Neural progenitor cell (in vitro differentiated cells): ENCODE measurements around the gene GDF15. TPM values are rescaled to one million over a fixed set of nuclear protein-coding genes. Genes with fewer than 3 reads are reported as not detected.

Source experiments
- DNase-seq: peaks from one replicate; pipeline ENCODE4 v3.0.0-alpha.2; 2016; ENCODE audit warnings: low spot score
- H2AFZ ChIP-seq: fragments of 200-600 bp; sonication (generic); replicated peaks from 2 replicates; pipeline ENCODE4 v1.6.1; 2016; ENCODE audit warnings: antibody characterized with exemption
- H3F3A ChIP-seq: fragments of 200-600 bp; sonication (generic); 2 replicates; pipeline ENCODE4 v1.6.1; 2016; ENCODE audit warnings: antibody characterized with exemption, low read depth
- H3K27ac ChIP-seq: fragments of 200-600 bp; sonication (generic); 2 replicates; pipeline ENCODE4 v1.5.1; 2016; ENCODE audit warnings: mild to moderate bottlenecking
- H3K27me3 ChIP-seq: fragments of 200-600 bp; sonication (generic); 2 replicates; pipeline ENCODE4 v1.6.1; 2016; ENCODE audit warnings: mild to moderate bottlenecking, moderate library complexity
- H3K36me3 ChIP-seq: fragments of 200-600 bp; sonication (generic); 2 replicates; pipeline ENCODE4 v1.5.1; 2016
- H3K4me1 ChIP-seq: fragments of 200-600 bp; sonication (generic); 2 replicates; pipeline ENCODE4 v1.6.1; 2016; ENCODE audit warnings: mixed run types
- H3K4me2 ChIP-seq: fragments of 200-600 bp; sonication (generic); 2 replicates; pipeline ENCODE4 v1.6.1; 2016
- H3K4me3 ChIP-seq: fragments of 200-600 bp; sonication (generic); 2 replicates; pipeline ENCODE4 v1.5.1; 2016
- H3K79me2 ChIP-seq: fragments of 200-600 bp; sonication (generic); 2 replicates; pipeline ENCODE4 v1.6.1; 2016; ENCODE audit warnings: low read depth
- H3K9ac ChIP-seq: fragments of 200-600 bp; sonication (generic); 2 replicates; pipeline ENCODE4 v1.6.1; 2016
- H3K9me3 ChIP-seq: fragments of 200-600 bp; sonication (generic); 2 replicates; pipeline ENCODE4 v1.5.1; 2016; ENCODE audit warnings: low read depth
- H4K20me1 ChIP-seq: fragments of 200-600 bp; sonication (generic); 2 replicates; pipeline ENCODE4 v1.6.1; 2016; ENCODE audit warnings: low read depth
- H3K27ac Mint-ChIP-seq: 3 replicates; pipeline ENCODE4 v1.8.0; 2021; ENCODE audit warnings: mixed read lengths
- H3K27me3 Mint-ChIP-seq: 2 replicates; pipeline ENCODE4 v1.8.0; 2022; ENCODE audit warnings: low read depth, mild to moderate bottlenecking, inconsistent platforms, moderate library complexity, mixed read lengths; ENCODE audit not compliant: insufficient read depth
- H3K36me3 Mint-ChIP-seq: 3 replicates; pipeline ENCODE4 v1.8.0; 2021; ENCODE audit warnings: mixed read lengths
- H3K4me1 Mint-ChIP-seq: 3 replicates; pipeline ENCODE4 v1.8.0; 2021; ENCODE audit warnings: mixed read lengths
- H3K4me3 Mint-ChIP-seq: 3 replicates; pipeline ENCODE4 v1.8.0; 2021; ENCODE audit warnings: mild to moderate bottlenecking, moderate library complexity, mixed read lengths
- H3K9me3 Mint-ChIP-seq: 3 replicates; pipeline ENCODE4 v1.8.0; 2020; ENCODE audit warnings: mixed read lengths
- EZH2 ChIP-seq: fragments of 200-600 bp; sonication (generic); IDR thresholded peaks from 2 replicates; pipeline ENCODE4 v1.6.1; 2017; ENCODE audit warnings: antibody characterized with exemption, mild to moderate bottlenecking, moderate library complexity
- EZH2phosphoT487 ChIP-seq: fragments of 200-600 bp; sonication (generic); IDR thresholded peaks from 2 replicates; pipeline ENCODE4 v1.6.1; 2017; ENCODE audit warnings: antibody characterized with exemption
- total RNA-seq: library from RNA; depleted of rRNA; stranded (reverse); fragments of >200 nt; gene quantifications from 2 replicates; pipeline ENCODE4 v1.2.3, GENCODE V29; 2015; ENCODE audit warnings: low replicate concordance
- TF ChIP-seq, protein P1 (sequence below): fragments of 200-600 bp; sonication (generic); IDR thresholded peaks from 2 replicates; pipeline ENCODE4 v1.5.1; 2017; ENCODE audit warnings: antibody characterized with exemption, mild to moderate bottlenecking

Gene GDF15
- total RNA-seq, 1 donor from 2014 or later: 0.19 TPM

DNA sequence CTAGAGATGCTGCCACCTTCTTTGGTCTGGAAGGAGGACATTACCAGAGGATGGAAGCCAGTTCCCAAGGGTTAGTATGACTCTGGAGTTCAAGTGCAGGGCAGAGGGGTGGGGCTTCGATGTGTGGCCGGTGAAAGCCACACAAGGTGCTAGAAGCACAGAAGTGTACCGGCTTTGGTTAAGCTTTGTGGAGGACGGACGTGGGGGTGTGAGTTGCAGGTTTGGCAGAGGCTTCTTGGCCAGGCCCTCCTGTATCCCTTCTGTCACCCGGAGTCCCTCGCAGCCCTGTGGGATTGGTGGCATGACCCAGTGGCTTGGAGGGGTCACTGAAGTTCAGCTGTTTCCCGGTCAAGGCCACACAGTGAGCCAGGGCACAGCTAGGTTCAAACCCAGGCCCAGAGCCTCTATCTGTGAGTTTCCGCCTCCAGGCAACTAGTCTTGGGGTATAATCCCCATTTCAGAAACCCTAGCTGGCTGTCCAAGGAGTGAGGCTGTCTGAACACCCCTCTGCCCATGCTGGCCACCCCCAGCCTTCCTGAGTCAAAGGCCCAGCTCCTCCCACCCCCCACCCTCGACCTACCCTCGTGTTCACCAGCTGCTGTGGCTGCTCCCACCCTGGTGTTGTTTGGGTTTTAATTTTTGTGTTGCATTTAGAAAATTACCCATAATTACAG is 28.7 kb downstream of the GDF15 start:
- no peaks in the 10 kb centered on the region for H4K20me1 ChIP-seq
- DNase-seq: peak; percentile 1
- Mint-ChIP-seq H3K4me3 (peak overlapping the region; percentile 77), H3K4me1 (peaks cover 49% of the 10 kb centered on the region), H3K9me3 (peaks cover 2% of the 10 kb centered on the region), H3K36me3 (no peaks in the 10 kb centered on the region), H3K27me3 (peaks cover 36% of the 10 kb centered on the region), H3K27ac (peak overlapping the region; percentile 94)
- H3F3A ChIP-seq: peaks cover 34% of the 10 kb centered on the region
- TF ChIP-seq EZH2 (no peak), EZH2phosphoT487 (no peak)
- TF ChIP-seq, protein P1, sequence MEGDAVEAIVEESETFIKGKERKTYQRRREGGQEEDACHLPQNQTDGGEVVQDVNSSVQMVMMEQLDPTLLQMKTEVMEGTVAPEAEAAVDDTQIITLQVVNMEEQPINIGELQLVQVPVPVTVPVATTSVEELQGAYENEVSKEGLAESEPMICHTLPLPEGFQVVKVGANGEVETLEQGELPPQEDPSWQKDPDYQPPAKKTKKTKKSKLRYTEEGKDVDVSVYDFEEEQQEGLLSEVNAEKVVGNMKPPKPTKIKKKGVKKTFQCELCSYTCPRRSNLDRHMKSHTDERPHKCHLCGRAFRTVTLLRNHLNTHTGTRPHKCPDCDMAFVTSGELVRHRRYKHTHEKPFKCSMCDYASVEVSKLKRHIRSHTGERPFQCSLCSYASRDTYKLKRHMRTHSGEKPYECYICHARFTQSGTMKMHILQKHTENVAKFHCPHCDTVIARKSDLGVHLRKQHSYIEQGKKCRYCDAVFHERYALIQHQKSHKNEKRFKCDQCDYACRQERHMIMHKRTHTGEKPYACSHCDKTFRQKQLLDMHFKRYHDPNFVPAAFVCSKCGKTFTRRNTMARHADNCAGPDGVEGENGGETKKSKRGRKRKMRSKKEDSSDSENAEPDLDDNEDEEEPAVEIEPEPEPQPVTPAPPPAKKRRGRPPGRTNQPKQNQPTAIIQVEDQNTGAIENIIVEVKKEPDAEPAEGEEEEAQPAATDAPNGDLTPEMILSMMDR: no peak
- H3K27ac ChIP-seq: no peak overlapping the region
- H3K9me3 ChIP-seq: no peaks in the 10 kb centered on the region
- no peak overlapping the region for H3K9ac ChIP-seq
- no peaks in the 10 kb centered on the region for H3K79me2 ChIP-seq
- peaks cover 34% of the 10 kb centered on the region for H3K27me3 ChIP-seq
- peaks cover 7% of the 10 kb centered on the region for H3K4me1 ChIP-seq
- no peak overlapping the region for H2AFZ ChIP-seq
- no peak overlapping the region for H3K4me3 ChIP-seq
- H3K36me3 ChIP-seq: no peaks in the 10 kb centered on the region
- no peak overlapping the region for H3K4me2 ChIP-seq

DNA sequence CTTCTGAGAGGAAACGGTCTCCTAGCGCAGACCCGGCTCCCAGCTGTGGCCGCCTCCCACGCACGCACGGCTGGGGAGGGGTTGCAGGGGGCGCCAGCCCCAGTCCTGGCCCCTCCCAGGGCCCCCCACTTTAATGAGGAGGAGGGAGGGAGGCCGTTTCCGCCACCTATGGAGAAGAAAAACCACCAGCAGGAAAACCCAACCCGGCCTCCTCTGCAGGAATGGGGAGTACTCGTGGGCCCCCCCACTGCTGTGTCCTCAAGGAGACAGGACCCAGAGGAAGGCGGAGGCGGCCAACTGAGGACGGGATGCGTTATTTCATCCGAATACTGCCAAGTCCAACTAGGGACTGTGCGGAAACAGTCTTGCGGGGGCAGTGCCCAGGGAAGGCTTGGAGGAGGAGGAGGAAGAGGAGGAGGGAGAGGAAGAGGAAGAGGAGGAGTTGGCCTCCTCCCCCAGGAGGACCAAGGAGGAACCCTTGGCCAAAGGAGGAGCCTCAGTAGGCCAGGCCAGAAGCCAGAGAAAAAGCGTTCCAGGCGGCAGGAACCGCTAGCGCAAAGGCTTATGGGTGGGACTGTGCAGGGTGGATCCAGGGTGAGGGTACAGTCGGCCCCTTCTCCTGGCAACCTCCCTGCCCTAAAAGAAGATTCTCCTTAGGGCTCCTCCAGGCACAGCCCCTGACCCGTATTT is 29.4 kb downstream of the GDF15 start:
- Histone ChIP-seq H3K36me3 (no peaks in the 10 kb centered on the region), H3F3A (peaks cover 38% of the 10 kb centered on the region), H2AFZ (no peak overlapping the region), H3K4me1 (peaks cover 7% of the 10 kb centered on the region), H3K9ac (no peak overlapping the region), H3K27ac (no peak overlapping the region), H3K4me2 (no peak overlapping the region), H3K4me3 (no peak overlapping the region), H4K20me1 (peaks cover 3% of the 10 kb centered on the region), H3K9me3 (no peaks in the 10 kb centered on the region), H3K79me2 (peaks cover 6% of the 10 kb centered on the region), H3K27me3 (peaks cover 41% of the 10 kb centered on the region)
- peak overlapping the region; percentile 83 for H3K4me3 Mint-ChIP-seq
- peaks cover 49% of the 10 kb centered on the region for H3K4me1 Mint-ChIP-seq
- peaks cover 2% of the 10 kb centered on the region for H3K9me3 Mint-ChIP-seq
- TF ChIP-seq, protein P1: no peak
- TF ChIP-seq EZH2 (no peak), EZH2phosphoT487 (no peak)
- H3K36me3 Mint-ChIP-seq: no peaks in the 10 kb centered on the region
- peak overlapping the region; percentile 23 for H3K27ac Mint-ChIP-seq
- H3K27me3 Mint-ChIP-seq: peaks cover 34% of the 10 kb centered on the region
- DNase-seq: no peak

DNA sequence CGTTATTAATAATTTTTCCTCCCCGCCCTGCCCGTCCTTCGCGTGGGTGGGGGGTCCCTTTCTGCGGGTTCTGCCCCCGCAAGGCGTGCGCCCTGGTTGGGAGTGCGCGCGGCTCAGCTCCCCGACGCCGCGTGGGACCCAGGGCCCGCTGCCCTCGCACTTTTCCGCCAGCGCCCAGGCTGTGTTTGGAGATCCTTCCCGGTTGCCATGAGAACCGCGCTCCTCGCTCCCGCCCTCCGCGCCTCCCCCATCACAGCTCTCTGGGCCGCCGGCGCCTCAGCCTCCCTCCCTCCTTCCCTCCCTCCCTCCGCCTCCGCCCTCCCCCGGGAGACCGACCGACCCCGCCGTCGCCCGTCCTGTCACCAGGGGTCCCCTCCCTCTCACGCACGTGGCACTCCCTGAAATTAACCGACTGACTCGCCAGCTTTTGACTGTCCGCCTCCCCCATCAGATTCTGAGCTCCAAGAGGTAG is 30.9 kb downstream of the GDF15 start:
- Mint-ChIP-seq H3K4me1 (peaks cover 56% of the 10 kb centered on the region), H3K9me3 (peaks cover 2% of the 10 kb centered on the region), H3K36me3 (no peaks in the 10 kb centered on the region), H3K4me3 (peak overlapping the region; percentile 84), H3K27ac (peak overlapping the region; percentile 98), H3K27me3 (peaks cover 28% of the 10 kb centered on the region)
- Histone ChIP-seq H3K79me2 (peaks cover 18% of the 10 kb centered on the region), H3F3A (peaks cover 42% of the 10 kb centered on the region), H3K4me3 (peak overlapping the region; percentile 37), H3K4me1 (peaks cover 7% of the 10 kb centered on the region), H3K9me3 (no peaks in the 10 kb centered on the region), H3K36me3 (no peaks in the 10 kb centered on the region), H3K9ac (no peak overlapping the region), H3K27me3 (peaks cover 38% of the 10 kb centered on the region), H3K27ac (no peak overlapping the region), H2AFZ (no peak overlapping the region), H4K20me1 (peaks cover 18% of the 10 kb centered on the region), H3K4me2 (peak overlapping the region; percentile 72)
- DNase-seq: peak; percentile 92
- TF ChIP-seq, protein P1: no peak
- no peak for TF ChIP-seq EZH2
- TF ChIP-seq EZH2phosphoT487: no peak
